ENCODE results near the gene IDH1.

- TF ChIP-seq CTCF (IDR thresholded peaks at IDR 0.05) (no peak), POLR2AphosphoS5 (IDR thresholded peaks at IDR 0.05) (no peak), POLR2A (IDR thresholded peaks at IDR 0.05) (no peak)
These were observed 1.4 kb upstream of the IDH1 start for GRCh38 chr2:208256192-208256782.

Measured in gastroesophageal sphincter (tissue), 3 donors.